ENCODE measurements around the gene LARP1. TPM values are rescaled to one million over a fixed set of nuclear protein-coding genes. Genes with fewer than 3 reads are reported as not detected.

The LARP1 gene
- total RNA-seq, 1 donor from 2014 or later = 243 TPM

DNA sequence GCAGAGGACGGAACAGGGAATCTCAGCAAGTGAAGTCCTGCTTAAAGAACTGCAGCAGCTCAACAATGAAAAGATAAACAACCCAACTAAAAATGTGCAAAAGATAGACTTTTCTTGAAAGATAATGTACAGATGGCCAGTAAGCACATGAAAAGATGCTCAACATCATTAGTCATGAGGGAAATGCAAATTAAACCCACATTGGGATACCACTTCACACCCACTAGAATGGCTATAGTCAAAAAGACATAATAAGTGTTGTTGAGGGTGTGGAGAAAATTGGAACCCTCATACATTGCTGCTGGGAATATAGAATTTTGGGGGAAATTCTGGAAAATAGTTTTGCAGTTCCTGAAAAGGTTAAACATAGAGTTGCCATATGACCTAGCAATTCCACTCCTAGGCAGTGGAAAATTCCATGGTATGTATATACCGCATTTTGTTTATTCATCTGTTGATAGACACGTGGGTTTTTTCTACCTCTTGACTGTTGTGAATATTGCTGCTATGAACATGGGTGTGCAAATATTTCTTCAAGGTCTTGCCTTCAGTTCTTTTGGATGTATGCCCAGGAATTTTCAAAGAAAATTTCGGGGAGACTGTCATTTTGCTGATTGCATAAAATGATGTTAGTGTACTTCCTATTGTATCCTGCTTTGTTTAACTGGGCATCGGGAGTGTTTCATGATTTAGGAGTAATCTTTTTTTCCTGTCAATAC, 110.4 kb downstream of the LARP1 start:
- TF ChIP-seq EZH2 (IDR thresholded peaks at IDR 0.05; ENCODE audit: insufficient read depth, low read length) = no peak
- TF ChIP-seq, protein P1, sequence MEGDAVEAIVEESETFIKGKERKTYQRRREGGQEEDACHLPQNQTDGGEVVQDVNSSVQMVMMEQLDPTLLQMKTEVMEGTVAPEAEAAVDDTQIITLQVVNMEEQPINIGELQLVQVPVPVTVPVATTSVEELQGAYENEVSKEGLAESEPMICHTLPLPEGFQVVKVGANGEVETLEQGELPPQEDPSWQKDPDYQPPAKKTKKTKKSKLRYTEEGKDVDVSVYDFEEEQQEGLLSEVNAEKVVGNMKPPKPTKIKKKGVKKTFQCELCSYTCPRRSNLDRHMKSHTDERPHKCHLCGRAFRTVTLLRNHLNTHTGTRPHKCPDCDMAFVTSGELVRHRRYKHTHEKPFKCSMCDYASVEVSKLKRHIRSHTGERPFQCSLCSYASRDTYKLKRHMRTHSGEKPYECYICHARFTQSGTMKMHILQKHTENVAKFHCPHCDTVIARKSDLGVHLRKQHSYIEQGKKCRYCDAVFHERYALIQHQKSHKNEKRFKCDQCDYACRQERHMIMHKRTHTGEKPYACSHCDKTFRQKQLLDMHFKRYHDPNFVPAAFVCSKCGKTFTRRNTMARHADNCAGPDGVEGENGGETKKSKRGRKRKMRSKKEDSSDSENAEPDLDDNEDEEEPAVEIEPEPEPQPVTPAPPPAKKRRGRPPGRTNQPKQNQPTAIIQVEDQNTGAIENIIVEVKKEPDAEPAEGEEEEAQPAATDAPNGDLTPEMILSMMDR (IDR thresholded peaks at IDR 0.05; ENCODE audit: insufficient read depth, low read depth, low read length) = no peak
- Histone ChIP-seq H3K79me2 (ENCODE audit: insufficient read depth, low read length) (peaks cover 55% of the 10 kb centered on the region), H4K20me1 (ENCODE audit: insufficient read depth, low read length) (peaks cover 71% of the 10 kb centered on the region), H3K27me3 (ENCODE audit: insufficient read depth, low read length) (no peaks in the 10 kb centered on the region), H3K4me3 (ENCODE audit: insufficient read depth, low read depth, low read length) (no peak overlapping the region), H3K27ac (ENCODE audit: low read depth, low read length) (no peak overlapping the region), H3K36me3 (ENCODE audit: insufficient read depth, low read length) (peaks cover 16% of the 10 kb centered on the region), H2AFZ (ENCODE audit: low read depth, low read length) (no peak overlapping the region), H3K4me1 (ENCODE audit: insufficient read depth, low read length) (peaks cover 2% of the 10 kb centered on the region), H3K4me2 (ENCODE audit: low read length) (no peak overlapping the region), H3K9me3 (ENCODE audit: insufficient read depth, low read depth, low read length) (no peaks in the 10 kb centered on the region), H3K9ac (ENCODE audit: low read length) (no peak overlapping the region)
- no peak for DNase-seq (ENCODE audit: low read depth)
- Mint-ChIP-seq H3K36me3 (ENCODE audit: low read depth, unreplicated experiment) (peaks cover 16% of the 10 kb centered on the region), H3K4me3 (ENCODE audit: unreplicated experiment) (no peak overlapping the region), H3K27ac (ENCODE audit: unreplicated experiment) (no peak overlapping the region), H3K9me3 (ENCODE audit: unreplicated experiment) (no peaks in the 10 kb centered on the region), H3K4me1 (ENCODE audit: low read depth, unreplicated experiment) (peaks cover 15% of the 10 kb centered on the region), H3K27me3 (ENCODE audit: low read depth, unreplicated experiment) (no peaks in the 10 kb centered on the region)
- FAIRE-seq = no peak

DNA sequence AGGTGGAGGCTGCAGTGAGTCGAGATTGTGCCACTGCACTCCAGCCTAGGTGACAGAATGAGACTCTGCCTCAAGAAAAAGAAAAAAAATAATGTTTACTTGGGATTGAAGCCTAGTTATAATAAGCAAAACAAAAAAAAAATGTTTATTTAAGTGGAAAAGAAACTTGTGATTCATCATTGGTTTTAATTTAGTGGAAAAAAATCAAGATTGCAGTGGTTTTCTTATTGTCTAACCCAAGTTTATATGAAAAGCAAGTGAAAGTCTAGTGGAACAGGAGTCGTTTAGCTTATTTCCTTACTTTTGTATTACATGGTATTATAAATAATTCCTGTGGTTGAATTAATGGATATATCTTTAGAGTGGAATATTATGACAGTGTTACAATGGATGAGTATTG, 111.7 kb downstream of the LARP1 start:
- no peak overlapping the region for H3K27ac Mint-ChIP-seq (ENCODE audit: unreplicated experiment)
- no peak overlapping the region for H3K4me3 Mint-ChIP-seq (ENCODE audit: unreplicated experiment)
- Histone ChIP-seq H3K36me3 (ENCODE audit: insufficient read depth, low read length) (peaks cover 25% of the 10 kb centered on the region), H3K79me2 (ENCODE audit: insufficient read depth, low read length) (peaks cover 43% of the 10 kb centered on the region), H3K9me3 (ENCODE audit: insufficient read depth, low read depth, low read length) (no peaks in the 10 kb centered on the region), H3K27me3 (ENCODE audit: insufficient read depth, low read length) (no peaks in the 10 kb centered on the region), H3K27ac (ENCODE audit: low read depth, low read length) (no peak overlapping the region), H3K9ac (ENCODE audit: low read length) (no peak overlapping the region), H3K4me3 (ENCODE audit: insufficient read depth, low read depth, low read length) (no peak overlapping the region), H4K20me1 (ENCODE audit: insufficient read depth, low read length) (peaks cover 62% of the 10 kb centered on the region), H2AFZ (ENCODE audit: low read depth, low read length) (no peak overlapping the region), H3K4me2 (ENCODE audit: low read length) (no peak overlapping the region), H3K4me1 (ENCODE audit: insufficient read depth, low read length) (no peaks in the 10 kb centered on the region)
- TF ChIP-seq EZH2 (IDR thresholded peaks at IDR 0.05; ENCODE audit: insufficient read depth, low read length) = no peak
- TF ChIP-seq, protein P1 (IDR thresholded peaks at IDR 0.05; ENCODE audit: insufficient read depth, low read depth, low read length) = no peak
- no peak for DNase-seq (ENCODE audit: low read depth)
- H3K9me3 Mint-ChIP-seq (ENCODE audit: unreplicated experiment) = no peaks in the 10 kb centered on the region
- peaks cover 11% of the 10 kb centered on the region for H3K4me1 Mint-ChIP-seq (ENCODE audit: low read depth, unreplicated experiment)
- H3K36me3 Mint-ChIP-seq (ENCODE audit: low read depth, unreplicated experiment) = peaks cover 18% of the 10 kb centered on the region
- no peaks in the 10 kb centered on the region for H3K27me3 Mint-ChIP-seq (ENCODE audit: low read depth, unreplicated experiment)
- FAIRE-seq = no peak

Small RNA genes lying within 50 kb of the gene (microRNA-seq; reads per million reads assigned to microRNA genes)
- not detected for gene MIR378H

Other genes with a start within 250 kb of the LARP1 start
- gene FAXDC2, start 95.2 kb downstream of the LARP1 start, total RNA-seq = 3.6 and 3.7 TPM in 2 replicates
- 40.1 and 45.6 TPM in 2 replicates for gene CNOT8, start 103.2 kb downstream of the LARP1 start, total RNA-seq
- gene GEMIN5, start 182.8 kb downstream of the LARP1 start, total RNA-seq = 13.8 and 14.8 TPM in 2 replicates
- gene MRPL22, start 185.7 kb downstream of the LARP1 start, total RNA-seq = 41.7 and 49.1 TPM in 2 replicates

Data from astrocyte (in vitro differentiated cells and primary cell).